ENCODE data around the gene ME3. TPM values are rescaled to one million over a fixed set of nuclear protein-coding genes. Genes with fewer than 3 reads are reported as not detected.
"Not testable (repeated sequence)": the region's sequence is repeated elsewhere in the genome, so short reads cannot be mapped to it uniquely, and the experiment has no call there.

Gene ME3
- total RNA-seq, 1 experiment from 2014 or later = 28.7 TPM

GRCh38 chr11:86575927-86576326 lies 96.5 kb downstream of the ME3 start:
- in situ Hi-C loops (cut with HindIII; ENCODE audit: low sequenced_read_pairs) = no loop called here
- DNase-seq (ENCODE audit: low spot score) = no peak

- no peak for DNase-seq (ENCODE audit: low spot score)
- in situ Hi-C loops (cut with HindIII; ENCODE audit: low sequenced_read_pairs) = no loop called here
Measured at GRCh38 chr11:86575208-86575855, 97.1 kb downstream of the ME3 start.

GRCh38 chr11:86574493-86575207 lies 97.8 kb downstream of the ME3 start:
- in situ Hi-C loops (cut with HindIII; ENCODE audit: low sequenced_read_pairs) = no loop called here
- DNase-seq (ENCODE audit: low spot score) = peak; percentile 91

GRCh38 chr11:86571273-86571948 lies 101.0 kb downstream of the ME3 start:
- DNase-seq (ENCODE audit: low spot score) = no peak

GRCh38 chr11:86570451-86570850 lies 102.0 kb downstream of the ME3 start:
- in situ Hi-C loops (cut with HindIII; ENCODE audit: low sequenced_read_pairs) = no loop called here
- no peak for DNase-seq (ENCODE audit: low spot score)

More at GRCh38 chr11:86571273-86571948, 101.0 kb downstream of the ME3 start:
- in situ Hi-C loops (cut with HindIII; ENCODE audit: low sequenced_read_pairs) = no loop called here

GRCh38 chr11:86570020-86570419 lies 102.4 kb downstream of the ME3 start:
- in situ Hi-C loops (cut with HindIII; ENCODE audit: low sequenced_read_pairs) = no loop called here
- no peak for DNase-seq (ENCODE audit: low spot score)

- in situ Hi-C loops (cut with HindIII; ENCODE audit: low sequenced_read_pairs) = no loop called here
Measured at GRCh38 chr11:86569109-86569508, 103.3 kb downstream of the ME3 start.

GRCh38 chr11:86565801-86566312 lies 106.6 kb downstream of the ME3 start:
- DNase-seq (ENCODE audit: low spot score) = no peak
- in situ Hi-C loops (cut with HindIII; ENCODE audit: low sequenced_read_pairs) = no loop called here

More at GRCh38 chr11:86569109-86569508, 103.3 kb downstream of the ME3 start:
- DNase-seq (ENCODE audit: low spot score) = no peak

- DNase-seq (ENCODE audit: low spot score) = no peak
- in situ Hi-C loops (cut with HindIII; ENCODE audit: low sequenced_read_pairs) = no loop called here
Measured at GRCh38 chr11:86565388-86565787, 107.0 kb downstream of the ME3 start.

- in situ Hi-C loops (cut with HindIII; ENCODE audit: low sequenced_read_pairs); DNase-seq (ENCODE audit: low spot score): not testable (repeated sequence)
Measured at GRCh38 chr11:86562842-86563241, 109.6 kb downstream of the ME3 start.

- DNase-seq (ENCODE audit: low spot score) = peak; percentile 61
- in situ Hi-C loops (cut with HindIII; ENCODE audit: low sequenced_read_pairs) = no loop called here
Measured at GRCh38 chr11:86559311-86559945, 113.0 kb downstream of the ME3 start.

GRCh38 chr11:86558841-86559240 lies 113.6 kb downstream of the ME3 start:
- in situ Hi-C loops (cut with HindIII; ENCODE audit: low sequenced_read_pairs) = no loop called here
- no peak for DNase-seq (ENCODE audit: low spot score)

- in situ Hi-C loops (cut with HindIII; ENCODE audit: low sequenced_read_pairs) = no loop called here
- DNase-seq (ENCODE audit: low spot score) = no peak
Measured at GRCh38 chr11:86558207-86558606, 114.2 kb downstream of the ME3 start.

GRCh38 chr11:86555866-86556265 lies 116.5 kb downstream of the ME3 start:
- in situ Hi-C loops (cut with HindIII; ENCODE audit: low sequenced_read_pairs) = no loop called here

GRCh38 chr11:86555401-86555800 lies 117.0 kb downstream of the ME3 start:
- DNase-seq (ENCODE audit: low spot score) = peak; percentile 49
- in situ Hi-C loops (cut with HindIII; ENCODE audit: low sequenced_read_pairs) = no loop called here

More at GRCh38 chr11:86555866-86556265, 116.5 kb downstream of the ME3 start:
- no peak for DNase-seq (ENCODE audit: low spot score)

- in situ Hi-C loops (cut with HindIII; ENCODE audit: low sequenced_read_pairs) = no loop called here
- no peak for DNase-seq (ENCODE audit: low spot score)
Measured at GRCh38 chr11:86553265-86553664, 119.2 kb downstream of the ME3 start.

- in situ Hi-C loops (cut with HindIII; ENCODE audit: low sequenced_read_pairs) = no loop called here
- no peak for DNase-seq (ENCODE audit: low spot score)
Measured at GRCh38 chr11:86551288-86552092, 120.9 kb downstream of the ME3 start.

GRCh38 chr11:86550757-86551156 lies 121.7 kb downstream of the ME3 start:
- no peak for DNase-seq (ENCODE audit: low spot score)
- in situ Hi-C loops (cut with HindIII; ENCODE audit: low sequenced_read_pairs) = no loop called here
